Neural cell (in vitro differentiated cells): Measurements from ENCODE around the gene NRDC.

Experiments
- EP300 ChIP-seq: fragments of 450-650 bp; conservative IDR thresholded peaks from 2 replicates; pipeline ENCODE4 v1.6.1; 2014; ENCODE audit warnings: antibody characterized with exemption, mild to moderate bottlenecking, moderate library complexity; ENCODE audit not compliant: poor library complexity, severe bottlenecking
- EZH2 ChIP-seq: fragments of 200-600, 300-800 bp; shearing (Covaris generic), sonication (generic); IDR thresholded peaks from 2 replicates; pipeline ENCODE4 v1.6.1; 2014; ENCODE audit warnings: antibody characterized with exemption, low read length, borderline replicate concordance, mild to moderate bottlenecking; ENCODE audit not compliant: insufficient read depth, poor library complexity, severe bottlenecking
- SMC3 ChIP-seq: fragments of 450-650 bp; conservative IDR thresholded peaks from 2 replicates; pipeline ENCODE4 v1.6.1; 2014; ENCODE audit warnings: antibody characterized with exemption, mild to moderate bottlenecking, moderate library complexity; ENCODE audit not compliant: poor library complexity
- TF ChIP-seq, protein P1 (sequence below): fragments of 450-650 bp; IDR thresholded peaks from 2 replicates; pipeline ENCODE4 v1.5.1; 2014; ENCODE audit warnings: antibody characterized with exemption, mild to moderate bottlenecking, moderate library complexity; ENCODE audit not compliant: poor library complexity, severe bottlenecking
- TF ChIP-seq, protein P2 (sequence below): IDR thresholded peaks from 2 replicates; pipeline ENCODE4 v1.6.1; 2012; ENCODE audit warnings: borderline replicate concordance

DNA sequence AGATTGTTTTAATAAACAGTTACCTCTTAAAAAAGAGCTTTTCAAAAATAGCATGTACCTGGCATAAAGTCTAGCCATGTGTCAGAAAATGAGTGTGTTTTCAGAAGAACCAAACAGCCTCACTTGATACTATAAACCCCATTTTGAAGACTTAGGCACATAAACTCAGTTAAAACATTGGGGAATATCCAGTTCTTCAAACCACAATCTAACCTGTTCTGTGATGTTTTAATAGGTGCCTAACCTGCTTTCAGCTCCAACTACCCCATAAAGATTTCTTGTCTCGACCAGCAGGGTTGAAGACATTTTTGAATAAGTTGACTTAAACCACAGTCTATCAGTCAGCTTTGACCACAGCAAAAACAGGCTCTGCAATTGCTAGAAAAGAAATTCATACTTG, 41.3 kb downstream of the NRDC start:
- TF ChIP-seq, protein P1, sequence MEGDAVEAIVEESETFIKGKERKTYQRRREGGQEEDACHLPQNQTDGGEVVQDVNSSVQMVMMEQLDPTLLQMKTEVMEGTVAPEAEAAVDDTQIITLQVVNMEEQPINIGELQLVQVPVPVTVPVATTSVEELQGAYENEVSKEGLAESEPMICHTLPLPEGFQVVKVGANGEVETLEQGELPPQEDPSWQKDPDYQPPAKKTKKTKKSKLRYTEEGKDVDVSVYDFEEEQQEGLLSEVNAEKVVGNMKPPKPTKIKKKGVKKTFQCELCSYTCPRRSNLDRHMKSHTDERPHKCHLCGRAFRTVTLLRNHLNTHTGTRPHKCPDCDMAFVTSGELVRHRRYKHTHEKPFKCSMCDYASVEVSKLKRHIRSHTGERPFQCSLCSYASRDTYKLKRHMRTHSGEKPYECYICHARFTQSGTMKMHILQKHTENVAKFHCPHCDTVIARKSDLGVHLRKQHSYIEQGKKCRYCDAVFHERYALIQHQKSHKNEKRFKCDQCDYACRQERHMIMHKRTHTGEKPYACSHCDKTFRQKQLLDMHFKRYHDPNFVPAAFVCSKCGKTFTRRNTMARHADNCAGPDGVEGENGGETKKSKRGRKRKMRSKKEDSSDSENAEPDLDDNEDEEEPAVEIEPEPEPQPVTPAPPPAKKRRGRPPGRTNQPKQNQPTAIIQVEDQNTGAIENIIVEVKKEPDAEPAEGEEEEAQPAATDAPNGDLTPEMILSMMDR, result no peak
- TF ChIP-seq EP300 (no peak), EZH2 (no peak), SMC3 (no peak)
- TF ChIP-seq, protein P2, sequence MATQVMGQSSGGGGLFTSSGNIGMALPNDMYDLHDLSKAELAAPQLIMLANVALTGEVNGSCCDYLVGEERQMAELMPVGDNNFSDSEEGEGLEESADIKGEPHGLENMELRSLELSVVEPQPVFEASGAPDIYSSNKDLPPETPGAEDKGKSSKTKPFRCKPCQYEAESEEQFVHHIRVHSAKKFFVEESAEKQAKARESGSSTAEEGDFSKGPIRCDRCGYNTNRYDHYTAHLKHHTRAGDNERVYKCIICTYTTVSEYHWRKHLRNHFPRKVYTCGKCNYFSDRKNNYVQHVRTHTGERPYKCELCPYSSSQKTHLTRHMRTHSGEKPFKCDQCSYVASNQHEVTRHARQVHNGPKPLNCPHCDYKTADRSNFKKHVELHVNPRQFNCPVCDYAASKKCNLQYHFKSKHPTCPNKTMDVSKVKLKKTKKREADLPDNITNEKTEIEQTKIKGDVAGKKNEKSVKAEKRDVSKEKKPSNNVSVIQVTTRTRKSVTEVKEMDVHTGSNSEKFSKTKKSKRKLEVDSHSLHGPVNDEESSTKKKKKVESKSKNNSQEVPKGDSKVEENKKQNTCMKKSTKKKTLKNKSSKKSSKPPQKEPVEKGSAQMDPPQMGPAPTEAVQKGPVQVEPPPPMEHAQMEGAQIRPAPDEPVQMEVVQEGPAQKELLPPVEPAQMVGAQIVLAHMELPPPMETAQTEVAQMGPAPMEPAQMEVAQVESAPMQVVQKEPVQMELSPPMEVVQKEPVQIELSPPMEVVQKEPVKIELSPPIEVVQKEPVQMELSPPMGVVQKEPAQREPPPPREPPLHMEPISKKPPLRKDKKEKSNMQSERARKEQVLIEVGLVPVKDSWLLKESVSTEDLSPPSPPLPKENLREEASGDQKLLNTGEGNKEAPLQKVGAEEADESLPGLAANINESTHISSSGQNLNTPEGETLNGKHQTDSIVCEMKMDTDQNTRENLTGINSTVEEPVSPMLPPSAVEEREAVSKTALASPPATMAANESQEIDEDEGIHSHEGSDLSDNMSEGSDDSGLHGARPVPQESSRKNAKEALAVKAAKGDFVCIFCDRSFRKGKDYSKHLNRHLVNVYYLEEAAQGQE, result no peak
